SK-N-SH treated with all-trans-retinoic acid at 6 μM for 48 hours (cell line): Measurements from ENCODE around the gene HOMER1.
A peak's percentile ranks its signal among the peaks of the same experiment; 100 is the strongest.

ENCODE experiments used
- ATAC-seq: fragments of 200-7000 bp; cut with Tn5 transposase; 3 replicates; pipeline ENCODE4 v1.9.1; 2020; ENCODE audit warnings: mild to moderate bottlenecking, moderate library complexity
- ARNTL ChIP-seq: fragments of 450-650 bp; formaldehyde crosslinking; IDR thresholded peaks from 2 replicates; pipeline ENCODE4 v1.5.0; 2020; ENCODE audit warnings: low read depth, mild to moderate bottlenecking, moderate library complexity, borderline replicate concordance
- BACH2 ChIP-seq: fragments of 250-450 bp; sonication (Bioruptor Pico); IDR thresholded peaks from 2 replicates; pipeline ENCODE4 v1.9.0; 2021; ENCODE audit warnings: mild to moderate bottlenecking, borderline replicate concordance
- CREB5 ChIP-seq: fragments of 250-450 bp; sonication (Bioruptor Pico); IDR thresholded peaks from 2 replicates; pipeline ENCODE4 v1.5.1; 2020; ENCODE audit warnings: low read depth, mild to moderate bottlenecking, moderate library complexity
- CSDC2 ChIP-seq: fragments of 250-450 bp; sonication (Bioruptor Pico); IDR thresholded peaks from 2 replicates; pipeline ENCODE4 v1.5.0; 2020; ENCODE audit warnings: mild to moderate bottlenecking, moderate library complexity
- CSRNP3 ChIP-seq: fragments of 250-450 bp; sonication (Bioruptor Pico); IDR thresholded peaks from 2 replicates; pipeline ENCODE4 v1.5.1; 2021; ENCODE audit warnings: mild to moderate bottlenecking, moderate library complexity
- ESRRG ChIP-seq: fragments of 250-450 bp; sonication (Bioruptor Pico); IDR thresholded peaks from 2 replicates; pipeline ENCODE4 v1.6.1; 2021; ENCODE audit warnings: mild to moderate bottlenecking
- GLIS3 ChIP-seq: fragments of 250-450 bp; sonication (Bioruptor Pico); IDR thresholded peaks from 2 replicates; pipeline ENCODE4 v1.5.0; 2020; ENCODE audit warnings: mild to moderate bottlenecking, moderate library complexity
- ISL1 ChIP-seq: fragments of 250-450 bp; sonication (Bioruptor Pico); IDR thresholded peaks from 2 replicates; pipeline ENCODE4 v2.1.2; 2022; ENCODE audit warnings: mild to moderate bottlenecking, moderate library complexity
- PATZ1 ChIP-seq: fragments of 250-450 bp; sonication (Bioruptor Pico); IDR thresholded peaks from 2 replicates; pipeline ENCODE4 v1.8.0; 2020; ENCODE audit warnings: mild to moderate bottlenecking, moderate library complexity, borderline replicate concordance
- POU6F1 ChIP-seq: fragments of 250-450 bp; sonication (Bioruptor Pico); IDR thresholded peaks from 2 replicates; pipeline ENCODE4 v1.8.0; 2021; ENCODE audit warnings: low read depth, mild to moderate bottlenecking, moderate library complexity, borderline replicate concordance
- PPARA ChIP-seq: fragments of 250-450 bp; sonication (Bioruptor Pico); IDR thresholded peaks from 2 replicates; pipeline ENCODE4 v1.5.0; 2020; ENCODE audit warnings: mild to moderate bottlenecking, borderline replicate concordance
- TOX ChIP-seq: fragments of 250-450 bp; sonication (Bioruptor Pico); IDR thresholded peaks from 2 replicates; pipeline ENCODE4 v1.8.0; 2021; ENCODE audit warnings: mild to moderate bottlenecking, moderate library complexity, borderline replicate concordance
- TSHZ2 ChIP-seq: fragments of 250-450 bp; sonication (Bioruptor Pico); IDR thresholded peaks from 2 replicates; pipeline ENCODE4 v1.5.0; 2020; ENCODE audit warnings: mild to moderate bottlenecking, moderate library complexity
- ZC3H10 ChIP-seq: fragments of 250-450 bp; sonication (Bioruptor Pico); IDR thresholded peaks from 2 replicates; pipeline ENCODE4 v1.5.1; 2021; ENCODE audit warnings: mild to moderate bottlenecking, moderate library complexity
- ZNF565 ChIP-seq: fragments of 450-650 bp; formaldehyde crosslinking; conservative IDR thresholded peaks from 2 replicates; pipeline ENCODE4 v1.5.0; 2020; ENCODE audit warnings: low read depth, mild to moderate bottlenecking, moderate library complexity

The HOMER1 gene

GRCh38 chr5:79493596-79494345 lies 20.2 kb downstream of the HOMER1 start:
- no peak for ATAC-seq
- TF ChIP-seq ISL1 = peak; percentile 52; the same call in 1 of the 2 replicates
- TF ChIP-seq ARNTL (CRISPR knock-in tag) = no peak

- peak; percentile 68; the same call in 1 of the 2 replicates for TF ChIP-seq PATZ1 (CRISPR knock-in tag)
- TF ChIP-seq ESRRG (CRISPR knock-in tag) = peak; percentile 63; the same call in 1 of the 2 replicates
- no peak; the same call in 1 of the 2 replicates for TF ChIP-seq ZC3H10 (CRISPR knock-in tag)
- peak; percentile 74; the same call in 1 of the 2 replicates for TF ChIP-seq CSRNP3 (CRISPR knock-in tag)
- TF ChIP-seq CREB5 (CRISPR knock-in tag) = peak; percentile 98
- TF ChIP-seq ISL1 = peak; percentile 99
- no peak; the same call in 1 of the 2 replicates for TF ChIP-seq POU6F1 (CRISPR knock-in tag)
- 0 out of 2 replicates have a peak, but pooled peaks have one; percentile 37 for TF ChIP-seq CSDC2
- no peak for TF ChIP-seq ARNTL (CRISPR knock-in tag)
- 0 out of 2 replicates have a peak, but pooled peaks have one; percentile 64 for TF ChIP-seq GLIS3
- no peak for TF ChIP-seq TOX (CRISPR knock-in tag)
- no peak for TF ChIP-seq BACH2 (CRISPR knock-in tag)
- peak; percentile 71 for ATAC-seq
Measured at GRCh38 chr5:79491690-79492317, 22.1 kb downstream of the HOMER1 start.

DNA sequence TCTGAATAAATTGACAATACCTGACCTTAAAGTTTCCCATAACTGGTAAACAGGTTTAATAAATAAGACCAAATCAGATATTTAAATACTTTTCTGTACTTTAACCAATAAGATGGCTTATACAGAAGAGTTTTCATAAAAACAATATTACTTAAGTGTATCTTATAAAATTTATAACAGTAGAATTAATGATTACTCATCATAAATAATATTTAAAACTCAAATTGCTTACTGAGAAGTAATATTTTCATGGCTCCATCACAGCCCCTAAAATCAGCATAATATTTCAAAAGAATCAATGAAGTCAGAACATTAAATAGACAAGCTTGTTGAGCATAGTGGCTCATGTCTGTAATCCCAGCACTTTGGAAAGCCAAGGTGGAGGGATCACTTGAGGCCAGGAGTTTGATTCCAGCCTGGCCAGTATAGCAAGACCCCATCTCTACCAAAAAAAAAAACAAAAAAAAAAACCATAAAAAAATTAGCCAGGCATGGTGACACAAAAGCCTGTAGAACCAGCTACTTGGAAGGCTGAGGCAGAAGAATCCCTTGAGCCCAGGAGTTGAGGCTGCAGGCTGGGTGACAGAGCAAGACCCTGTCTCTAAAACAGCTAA lies 23.5 kb downstream of the HOMER1 start:
- ATAC-seq = no peak
- TF ChIP-seq PPARA (CRISPR knock-in tag) (no peak), CSRNP3 (CRISPR knock-in tag) (no peak), BACH2 (CRISPR knock-in tag) (no peak), ZNF565 (no peak), PATZ1 (CRISPR knock-in tag) (no peak), ARNTL (CRISPR knock-in tag) (no peak), TSHZ2 (no peak)
- TF ChIP-seq, all 23 proteins: peak for 0
